C4-2B (cell line): ENCODE measurements around the gene ETV6.

Experiments
- CTCF ChIP-seq: fragments of 450-650 bp; conservative IDR thresholded peaks from 2 replicates; pipeline ENCODE4 v1.5.1; 2017; ENCODE audit warnings: mild to moderate bottlenecking
- ZFX ChIP-seq: fragments of 450-650 bp; IDR thresholded peaks from 2 replicates; pipeline ENCODE4 v1.6.1; 2017

DNA sequence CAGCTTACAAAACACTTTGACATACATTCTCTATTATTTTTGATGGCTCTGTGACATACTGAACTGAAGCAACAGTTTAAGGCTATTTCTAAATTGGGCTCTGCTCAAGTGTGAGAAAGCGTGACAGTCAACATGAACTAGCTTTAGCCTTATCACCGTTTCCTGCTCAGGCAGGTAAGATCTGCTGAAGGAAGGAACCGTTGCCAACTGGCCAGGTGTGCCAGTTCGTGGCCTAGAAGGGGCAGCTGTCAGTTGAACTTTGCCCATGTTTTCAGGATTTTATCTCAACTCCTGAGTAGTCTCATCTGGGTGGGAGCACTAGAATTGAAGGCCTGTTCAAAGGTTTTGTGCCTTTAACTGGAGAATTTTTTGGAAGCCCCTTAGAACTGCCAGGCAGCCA, 79.5 kb downstream of the ETV6 start:
- no peak for TF ChIP-seq CTCF
- TF ChIP-seq ZFX, result no peak; the same call in 1 of the 2 replicates
